Right kidney (tissue), 1 donor: ENCODE data around the gene CLEC11A.
"Not testable (repeated sequence)": the region's sequence is repeated elsewhere in the genome, so short reads cannot be mapped to it uniquely, and the experiment has no call there.

Source experiments
- DNase-seq: peaks from one replicate; pipeline ENCODE4 v3.0.0-alpha.2; 2016

The CLEC11A gene

DNA sequence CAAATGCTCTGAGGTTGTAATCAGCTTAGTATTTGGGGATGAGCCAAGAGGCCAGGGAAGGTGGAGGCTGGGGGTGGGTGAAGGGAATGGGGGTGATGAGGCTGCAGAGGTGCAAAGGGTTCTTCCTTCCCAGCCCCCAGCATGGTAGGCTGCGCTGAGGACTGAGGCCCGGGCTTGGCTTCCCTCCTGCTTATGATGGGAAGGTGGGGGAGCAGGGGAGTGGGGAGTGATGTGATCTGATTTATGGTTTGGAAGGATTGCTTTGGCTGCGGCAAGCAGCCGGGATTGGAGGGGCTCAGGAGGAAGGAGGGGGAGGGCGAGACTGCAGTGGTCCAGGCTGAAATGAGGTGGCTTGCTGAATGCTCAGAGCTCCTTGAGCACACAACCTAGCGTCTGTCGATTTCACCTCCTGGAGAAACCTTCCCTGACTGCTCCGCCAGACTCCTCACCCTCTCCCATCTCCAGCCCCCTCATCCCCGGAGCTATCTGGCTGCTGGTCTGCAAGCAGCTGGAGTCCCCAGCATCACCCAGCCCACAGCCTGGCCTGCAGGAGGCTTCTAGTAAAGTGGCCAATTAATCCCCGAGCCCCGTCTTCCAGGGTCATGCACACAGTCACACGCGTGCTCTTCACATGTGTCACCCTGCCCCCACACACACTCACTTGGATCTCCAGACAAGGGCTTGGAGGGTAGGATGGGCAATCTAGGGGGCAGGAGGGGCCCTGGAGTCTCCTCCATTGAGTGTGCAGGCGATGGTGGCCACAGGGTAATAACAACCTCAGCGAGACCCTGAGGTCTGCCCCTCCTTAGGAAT, 757 bp upstream of the CLEC11A start:
- DNase-seq, result peak; percentile 43

DNA sequence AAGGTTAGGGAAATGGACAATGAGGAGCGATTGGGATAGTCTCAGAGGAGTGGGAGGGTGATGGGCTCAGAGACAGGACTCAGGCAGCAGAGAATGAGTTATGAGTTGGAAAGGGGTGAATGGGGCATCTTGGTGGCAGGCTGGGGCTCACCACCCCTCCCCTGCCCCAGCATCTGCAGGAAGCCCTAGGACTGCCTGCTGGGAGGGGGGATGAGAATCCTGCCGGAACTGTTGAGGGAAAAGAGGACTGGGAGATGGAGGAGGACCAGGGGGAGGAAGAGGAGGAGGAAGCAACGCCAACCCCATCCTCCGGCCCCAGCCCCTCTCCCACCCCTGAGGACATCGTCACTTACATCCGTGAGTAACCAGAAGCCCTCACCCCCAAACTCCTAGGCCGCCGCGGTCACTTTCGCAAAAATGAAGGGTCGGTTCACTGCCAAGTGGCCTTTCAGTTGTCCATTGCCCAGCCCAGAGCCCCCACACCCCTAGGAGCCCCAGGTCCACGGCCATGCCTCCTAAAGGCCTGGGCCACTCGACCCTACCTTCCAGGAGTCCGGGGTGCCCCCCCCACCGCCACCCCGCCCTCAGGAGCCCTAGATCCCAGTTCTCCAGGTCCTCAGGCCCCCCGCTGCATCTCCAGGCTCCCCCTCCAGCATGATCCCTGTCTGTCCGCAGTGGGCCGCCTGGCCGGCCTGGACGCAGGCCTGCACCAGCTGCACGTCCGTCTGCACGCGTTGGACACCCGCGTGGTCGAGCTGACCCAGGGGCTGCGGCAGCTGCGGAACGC, 764 bp downstream of the CLEC11A start:
- no peak for DNase-seq

DNA sequence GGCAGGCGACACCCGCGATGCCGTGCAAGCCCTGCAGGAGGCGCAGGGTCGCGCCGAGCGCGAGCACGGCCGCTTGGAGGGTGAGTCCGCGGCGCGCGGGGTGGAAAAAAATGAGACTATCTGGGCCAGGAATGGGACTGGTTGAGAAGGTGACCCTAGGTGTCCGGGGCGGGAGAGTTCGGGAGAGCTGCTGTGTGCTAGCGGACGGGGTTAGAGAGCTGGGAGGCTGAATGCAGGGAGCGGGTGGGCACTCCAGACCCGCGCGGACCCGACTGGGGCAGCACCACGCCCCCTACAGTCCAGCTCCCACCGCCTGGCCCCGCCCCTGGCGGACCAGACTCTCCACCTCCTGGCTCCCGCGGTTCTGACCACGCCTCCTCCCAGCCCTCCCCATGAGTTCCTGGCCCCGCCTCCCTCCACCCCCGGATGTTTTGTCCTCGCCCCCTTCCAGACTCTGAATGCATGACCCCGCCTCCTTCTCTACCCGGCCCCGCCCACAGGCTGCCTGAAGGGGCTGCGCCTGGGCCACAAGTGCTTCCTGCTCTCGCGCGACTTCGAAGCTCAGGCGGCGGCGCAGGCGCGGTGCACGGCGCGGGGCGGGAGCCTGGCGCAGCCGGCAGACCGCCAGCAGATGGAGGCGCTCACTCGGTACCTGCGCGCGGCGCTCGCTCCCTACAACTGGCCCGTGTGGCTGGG, 1.5 kb downstream of the CLEC11A start:
- DNase-seq, result peak; percentile 99

- no peak for DNase-seq
Measured at GRCh38 chr19:50725218-50725910, 2.2 kb downstream of the CLEC11A start.

- DNase-seq, result no peak
Measured at GRCh38 chr19:50725911-50726230, 2.7 kb downstream of the CLEC11A start.

DNA sequence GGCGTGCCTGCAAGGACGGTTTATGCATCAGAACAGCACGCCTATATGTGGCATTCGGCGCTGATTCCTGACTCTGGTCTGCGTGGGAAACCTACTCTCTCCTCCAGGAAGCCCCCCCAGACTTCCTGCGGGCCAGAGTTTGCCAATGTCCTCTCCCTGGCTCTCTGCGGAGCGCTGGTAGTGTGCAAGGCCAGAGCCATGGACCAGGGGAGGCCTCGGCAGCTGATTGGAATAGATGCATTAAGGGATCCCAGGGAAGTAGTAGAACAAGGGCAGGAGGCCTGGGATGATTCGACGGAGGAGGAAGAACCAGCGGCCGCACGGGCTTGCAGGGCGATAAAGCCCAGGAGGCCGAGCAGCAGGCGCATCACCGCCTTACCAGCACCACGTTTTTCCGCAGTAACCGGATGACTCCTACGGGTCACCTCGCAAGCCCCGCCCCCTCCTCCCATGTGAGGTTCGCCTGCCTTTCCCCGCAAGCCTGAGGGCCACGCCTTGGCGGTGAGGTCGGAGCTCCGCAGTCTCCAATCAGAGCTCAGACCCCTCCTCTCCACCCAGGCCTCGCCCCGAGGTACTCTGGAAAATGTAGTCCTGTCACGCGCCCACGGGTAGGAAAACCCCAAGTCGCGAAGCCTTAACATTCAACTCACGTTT, 5.0 kb downstream of the CLEC11A start:
- DNase-seq, result peak; percentile 68

- no peak for DNase-seq
Measured at GRCh38 chr19:50729894-50730293, 6.7 kb downstream of the CLEC11A start.

- DNase-seq, result no peak
Measured at GRCh38 chr19:50735869-50736268, 12.7 kb downstream of the CLEC11A start.

DNA sequence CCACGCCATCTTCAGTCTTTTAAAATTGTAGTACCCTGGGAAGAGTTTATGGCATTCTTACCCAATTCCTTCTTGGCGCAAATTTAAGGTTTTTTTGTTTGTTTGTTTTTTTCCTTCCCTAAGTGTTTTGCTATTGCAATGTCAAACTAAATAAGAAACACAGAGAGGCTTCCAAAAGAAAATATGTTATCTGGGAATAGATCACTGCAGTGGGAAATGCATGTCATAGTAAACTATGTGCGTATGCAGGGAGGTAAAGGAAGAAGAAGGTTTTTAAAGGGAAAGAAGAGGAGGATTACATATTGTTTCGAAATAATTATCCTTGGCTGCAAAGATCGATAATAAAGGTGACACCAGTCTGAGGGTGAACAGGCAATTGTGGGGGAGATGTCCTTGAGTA, 13.2 kb downstream of the CLEC11A start:
- no peak for DNase-seq

- no peak for DNase-seq
Measured at GRCh38 chr19:50739132-50739913, 16.2 kb downstream of the CLEC11A start.

GRCh38 chr19:50739914-50740426, 16.8 kb downstream of the CLEC11A start:
- no peak for DNase-seq

DNA sequence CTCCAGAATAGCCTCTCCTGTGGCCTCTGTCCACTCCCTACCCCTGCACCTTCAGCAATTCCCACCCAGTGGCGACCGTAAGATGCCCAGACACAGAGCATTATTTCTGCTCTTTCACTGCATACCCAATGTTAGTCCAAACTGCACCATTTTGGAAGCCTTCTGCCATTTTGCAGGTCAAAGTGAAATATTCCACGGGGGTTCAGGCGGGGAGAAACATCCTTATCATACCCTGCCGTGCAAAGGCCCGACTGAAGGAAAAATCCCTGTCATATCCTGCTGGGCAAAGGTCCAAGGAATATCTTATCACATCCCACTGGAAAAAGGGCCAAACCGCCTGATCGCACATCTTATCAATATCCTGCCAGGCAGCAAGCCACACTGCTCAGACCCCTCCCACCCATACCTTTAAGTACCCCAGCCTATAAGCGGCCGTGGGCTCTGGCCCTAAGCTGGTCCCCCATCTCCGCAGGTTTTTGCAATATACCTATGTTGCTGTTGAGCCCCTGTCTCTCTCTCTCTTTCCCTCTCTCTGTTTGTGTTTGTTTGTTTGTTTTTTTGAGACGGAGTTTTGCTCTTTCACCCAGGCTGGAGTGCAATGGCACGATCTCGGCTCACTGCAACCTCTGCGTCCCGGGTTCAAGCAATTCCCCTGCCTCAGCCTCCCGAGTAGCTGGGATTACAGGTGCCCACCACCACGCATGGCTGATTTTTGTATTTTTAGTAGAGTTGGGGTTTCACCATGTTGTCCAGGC, 18.2 kb downstream of the CLEC11A start:
- no peak for DNase-seq

DNA sequence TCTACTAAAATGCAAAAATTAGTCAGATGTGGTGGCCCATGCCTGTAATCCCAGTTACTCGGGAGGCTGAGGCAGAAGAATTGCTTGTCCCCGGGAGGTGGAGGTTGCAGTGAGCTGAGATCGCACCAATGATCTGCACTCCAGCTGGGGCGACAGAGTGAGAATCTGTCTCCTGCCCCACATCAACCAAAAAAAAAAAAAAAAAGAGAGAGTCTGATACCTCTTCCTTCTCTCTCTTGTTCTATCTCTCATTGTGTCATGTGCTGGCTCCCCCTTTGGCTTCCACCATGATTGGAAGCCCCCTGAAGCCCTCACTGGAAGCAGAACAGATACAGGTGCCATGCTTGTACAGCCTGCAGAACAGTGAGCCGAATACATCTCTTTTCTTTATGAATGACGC, 20.4 kb downstream of the CLEC11A start:
- DNase-seq, result no peak

DNA sequence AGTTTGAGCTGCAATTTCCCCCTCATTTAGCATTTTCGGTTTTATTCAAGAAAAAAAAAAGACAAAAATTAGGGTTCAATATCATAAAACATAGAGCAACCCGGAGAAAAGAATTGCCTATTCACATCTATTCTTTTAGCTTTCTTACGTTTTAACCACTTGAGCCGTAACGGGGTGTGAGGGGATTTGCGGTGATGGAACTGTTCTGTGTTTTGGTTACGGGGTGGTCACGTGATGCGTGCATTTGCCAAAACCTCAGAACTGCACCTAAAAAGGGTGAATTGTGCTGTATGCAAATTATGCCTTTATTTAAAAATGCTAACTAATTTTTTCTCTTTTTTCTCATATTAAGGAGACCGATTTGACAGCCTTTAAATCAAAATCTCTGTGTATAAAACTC, 22.1 kb downstream of the CLEC11A start:
- no peak for DNase-seq

- not testable (repeated sequence) for DNase-seq
Measured at GRCh38 chr19:50747141-50747540, 24.0 kb downstream of the CLEC11A start.

- DNase-seq, result no peak
Measured at GRCh38 chr19:50749490-50749889, 26.3 kb downstream of the CLEC11A start.

DNA sequence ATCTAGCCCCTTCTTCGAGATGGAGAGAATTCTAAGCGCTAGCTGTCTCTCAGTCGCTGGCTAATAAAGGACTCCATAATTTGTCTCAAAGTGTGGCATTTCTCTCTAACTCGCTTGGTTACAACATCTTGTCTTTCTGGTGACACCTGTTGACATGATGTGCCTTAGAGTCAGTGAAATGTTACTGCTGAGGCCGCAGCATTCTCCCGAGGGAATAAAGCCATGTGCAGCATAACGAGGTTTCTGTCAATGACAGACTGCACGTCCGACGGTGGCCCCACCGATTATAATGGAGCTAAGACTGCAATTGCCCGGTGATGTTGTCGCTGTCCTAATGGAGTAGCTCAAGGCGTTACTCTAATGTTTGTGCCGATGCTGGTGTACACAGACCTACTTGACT, 26.8 kb downstream of the CLEC11A start:
- no peak for DNase-seq

GRCh38 chr19:50753879-50754278, 30.7 kb downstream of the CLEC11A start:
- DNase-seq, result no peak

DNA sequence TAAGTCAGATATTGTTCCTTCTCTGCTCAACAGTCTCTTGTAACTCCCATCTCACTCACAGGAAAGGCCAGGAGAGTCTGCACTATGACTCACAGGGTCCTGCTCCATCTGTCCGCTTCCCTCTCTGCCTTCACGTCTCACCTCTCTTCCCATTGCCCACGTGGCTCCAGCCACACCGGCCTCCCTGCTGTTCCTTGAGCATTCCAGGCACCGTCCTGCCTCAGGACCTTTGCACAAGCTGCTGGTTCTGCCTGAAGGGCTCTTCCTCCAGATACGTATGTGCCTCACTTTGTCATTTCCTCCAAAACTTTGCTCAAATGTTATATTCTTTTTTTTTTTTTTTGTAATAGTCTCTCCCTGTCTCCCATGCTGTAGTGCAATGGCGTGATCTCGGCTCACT, 33.1 kb downstream of the CLEC11A start:
- not testable (repeated sequence) for DNase-seq

DNA sequence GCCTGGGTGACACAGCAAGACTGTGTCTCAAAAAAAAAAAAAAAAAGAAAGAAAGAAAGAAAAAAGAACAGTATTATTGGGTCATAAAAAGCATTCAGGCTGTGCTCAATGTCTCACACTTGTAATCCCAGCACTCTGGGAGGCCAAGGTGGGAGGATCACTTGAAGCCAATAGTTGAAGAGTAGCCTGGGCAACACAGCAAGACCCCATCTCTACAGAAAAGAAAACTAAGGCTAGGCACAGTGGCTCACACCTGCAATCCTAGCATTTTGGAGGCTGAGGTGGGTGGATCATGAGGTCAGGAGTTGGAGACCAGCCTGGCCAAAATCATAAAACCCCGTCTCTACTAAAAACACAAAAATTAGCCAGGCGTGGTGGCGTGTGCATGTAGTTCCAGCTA, 34.5 kb downstream of the CLEC11A start:
- DNase-seq, result not testable (repeated sequence)
